Transverse colon (tissue), 4 donors: ENCODE measurements around the gene TRANK1. TPM values are rescaled to one million over a fixed set of nuclear protein-coding genes. Genes with fewer than 3 reads are reported as not detected.

ENCODE experiments used
- DNase-seq: peaks from one replicate; pipeline ENCODE4 v3.0.0-alpha.2; 2019
- H3K27ac ChIP-seq, 4 donors: fragments of 200-600 bp; sonication (generic); 2 replicates each; pipeline ENCODE4 v1.5.1; 2016 to 2018; ENCODE audit warnings: inconsistent platforms in 4 of 4
- H3K27me3 ChIP-seq: fragments of 200-600 bp; sonication (generic); 2 replicates; pipeline ENCODE4 v1.5.1; 2017; ENCODE audit warnings: inconsistent platforms
- H3K36me3 ChIP-seq, 4 donors: fragments of 200-600 bp; sonication (generic); 2 replicates each; pipeline ENCODE4 v1.5.1; 2017 to 2019; ENCODE audit warnings: inconsistent platforms in 4 of 4
- H3K4me1 ChIP-seq, 4 donors: fragments of 200-600 bp; sonication (generic); 2 replicates each; pipeline ENCODE4 v1.5.1; 2017 to 2020; ENCODE audit warnings: inconsistent platforms in 4 of 4
- H3K4me3 ChIP-seq, 4 donors: fragments of 200-600 bp; sonication (generic); 1 replicate in 1 of 4; 2 replicates in 3 of 4; pipeline versions ENCODE4 v1.5.1 to v1.6.1; 2017 to 2019; ENCODE audit warnings: inconsistent platforms in 4 of 4
- H3K9me3 ChIP-seq, 2 donors: fragments of 200-600 bp; sonication (generic); 2 replicates each; pipeline ENCODE4 v1.5.1; 2017 to 2019; ENCODE audit warnings: inconsistent platforms in 2 of 2
- CTCF ChIP-seq, 5 experiments: fragments of 200-600 bp in 3 of 5; fragments of 450-650 bp in 2 of 5; sonication (generic) in 3 of 5; IDR thresholded peaks; 1 replicate in 2 of 5; 2 replicates in 3 of 5; pipeline ENCODE4 v1.5.1; 2016 to 2017; ENCODE audit warnings: antibody characterized with exemption in 5 of 5, inconsistent platforms in 3 of 5, mild to moderate bottlenecking in 2 of 5, moderate library complexity in 1 of 5
- EP300 ChIP-seq: sonication (generic); formaldehyde crosslinking; IDR thresholded peaks from one replicate; pipeline ENCODE4 v1.6.1; 2017; ENCODE audit warnings: antibody characterized with exemption, low read depth
- POLR2A ChIP-seq: fragments of 450-650 bp; IDR thresholded peaks from one replicate; pipeline ENCODE4 v1.6.1; 2016; ENCODE audit warnings: antibody characterized with exemption, mild to moderate bottlenecking, moderate library complexity
- POLR2AphosphoS5 ChIP-seq, 3 donors: sonication (generic); formaldehyde crosslinking; IDR thresholded peaks; one replicate each; pipeline ENCODE4 v1.6.1; 2016; ENCODE audit warnings: antibody characterized with exemption in 3 of 3
- WGBS, 2 donors: methylation state at CpG; one replicate each; pipeline ENCODE4 v1.1.5; 2018; ENCODE audit warnings: low coverage in 1 of 2; 5-methylcytosine and 5-hydroxymethylcytosine counted together
- in situ Hi-C, 4 donors: fragments of 200-750 bp; cut with MboI; loops; one replicate each; pipeline versions ENCODE4 v1.15.0 to v1.15.1; 2017; ENCODE audit warnings: low sequenced_read_pairs in 3 of 4, low pct_ligation_motif_present in 1 of 4, low pct_unique_long_range_greater_than_20kb in 1 of 4
- intact Hi-C: fragments of 100-400 bp; cut with DNase I; formaldehyde crosslinking; loops from one replicate; pipeline ENCODE4 v1.15.1; 2023; ENCODE audit warnings: low total_unique reads
- total RNA-seq, 4 donors: library from RNA; depleted of rRNA; stranded (reverse); fragments of >200 nt; gene quantifications; one replicate each; pipeline ENCODE4 v1.1.0, GENCODE V29; 2016

The TRANK1 gene
- total RNA-seq, 4 donors from 2014 or later: 91.5 to 179 (median 116) TPM

- Histone ChIP-seq H3K9me3 (no peaks in the 10 kb centered on the region), H3K27ac (no peak overlapping the region), H3K4me1 (no peaks in the 10 kb centered on the region), H3K4me3 (no peak overlapping the region), H3K36me3 (peaks cover 0 to 6% (median 0%) of the 10 kb centered on the region in 4 donors), H3K27me3 (no peaks in the 10 kb centered on the region)
- WGBS, 2 donors: 87% methylated on average over 5 of the region's 5 CpGs; no CpG with 5 or more reads in 1 of the 2 donors
- no peak for DNase-seq
- in situ Hi-C loops: no loop called here
- intact Hi-C loops: no loop called here
- TF ChIP-seq CTCF (IDR thresholded peaks at IDR 0.05) (no peak), EP300 (no peak)
These were observed 117.7 kb downstream of the TRANK1 start for GRCh38 chr3:36827133-36827532.

GRCh38 chr3:36826240-36826639 lies 118.6 kb downstream of the TRANK1 start:
- H3K4me1 ChIP-seq: no peaks in the 10 kb centered on the region
- TF ChIP-seq EP300 (no peak), POLR2AphosphoS5 (IDR thresholded peaks at IDR 0.05) (no peak), POLR2A (no peak), CTCF (IDR thresholded peaks at IDR 0.05) (no peak)
- in situ Hi-C loops: no loop called here
- intact Hi-C loops: no loop called here
- WGBS, 2 donors: 96 to 100% methylated on average over 1 to 6 of the region's 6 CpGs
- H3K36me3 ChIP-seq: peaks cover 0 to 3% (median 0%) of the 10 kb centered on the region in 4 donors
- H3K27me3 ChIP-seq: no peaks in the 10 kb centered on the region
- no peaks in the 10 kb centered on the region for H3K9me3 ChIP-seq
- H3K27ac ChIP-seq: no peak overlapping the region
- DNase-seq: no peak
- no peak overlapping the region for H3K4me3 ChIP-seq

- DNase-seq: no peak
- Histone ChIP-seq H3K27ac (no peak overlapping the region), H3K4me3 (no peak overlapping the region), H3K27me3 (no peaks in the 10 kb centered on the region), H3K4me1 (no peaks in the 10 kb centered on the region), H3K36me3 (no peaks in the 10 kb centered on the region), H3K9me3 (no peaks in the 10 kb centered on the region)
- WGBS, 2 donors: 90 to 100% methylated on average over 2 to 4 of the region's 4 CpGs
- in situ Hi-C loops (no loop called here), intact Hi-C loops (no loop called here)
- no peak for TF ChIP-seq EP300
- no peak for TF ChIP-seq CTCF (IDR thresholded peaks at IDR 0.05)
- TF ChIP-seq POLR2AphosphoS5 (IDR thresholded peaks at IDR 0.05): no peak
- no peak for TF ChIP-seq POLR2A
These were observed 120.4 kb downstream of the TRANK1 start for GRCh38 chr3:36824443-36824842.

GRCh38 chr3:36823806-36824205 lies 121.0 kb downstream of the TRANK1 start:
- in situ Hi-C loops (no loop called here), intact Hi-C loops (no loop called here)
- DNase-seq: no peak
- H3K27me3 ChIP-seq: no peaks in the 10 kb centered on the region
- no peak overlapping the region for H3K4me3 ChIP-seq
- H3K36me3 ChIP-seq: no peaks in the 10 kb centered on the region
- no peaks in the 10 kb centered on the region for H3K4me1 ChIP-seq
- no peaks in the 10 kb centered on the region for H3K9me3 ChIP-seq
- WGBS, 2 donors: 90 to 91% methylated on average over 2 to 3 of the region's 3 CpGs
- no peak overlapping the region for H3K27ac ChIP-seq
- TF ChIP-seq EP300: no peak
- TF ChIP-seq POLR2A: no peak
- no peak for TF ChIP-seq POLR2AphosphoS5 (IDR thresholded peaks at IDR 0.05)
- TF ChIP-seq CTCF (IDR thresholded peaks at IDR 0.05): no peak
